C4-2B (cell line): ENCODE measurements around the gene IRGC.

ENCODE experiments used
- ZFX ChIP-seq: fragments of 450-650 bp; IDR thresholded peaks from 2 replicates; pipeline ENCODE4 v1.6.1; 2017
- TF ChIP-seq, protein P1 (sequence below): fragments of 450-650 bp; conservative IDR thresholded peaks from 2 replicates; pipeline ENCODE4 v1.5.1; 2017; ENCODE audit warnings: mild to moderate bottlenecking

- TF ChIP-seq, protein P1, sequence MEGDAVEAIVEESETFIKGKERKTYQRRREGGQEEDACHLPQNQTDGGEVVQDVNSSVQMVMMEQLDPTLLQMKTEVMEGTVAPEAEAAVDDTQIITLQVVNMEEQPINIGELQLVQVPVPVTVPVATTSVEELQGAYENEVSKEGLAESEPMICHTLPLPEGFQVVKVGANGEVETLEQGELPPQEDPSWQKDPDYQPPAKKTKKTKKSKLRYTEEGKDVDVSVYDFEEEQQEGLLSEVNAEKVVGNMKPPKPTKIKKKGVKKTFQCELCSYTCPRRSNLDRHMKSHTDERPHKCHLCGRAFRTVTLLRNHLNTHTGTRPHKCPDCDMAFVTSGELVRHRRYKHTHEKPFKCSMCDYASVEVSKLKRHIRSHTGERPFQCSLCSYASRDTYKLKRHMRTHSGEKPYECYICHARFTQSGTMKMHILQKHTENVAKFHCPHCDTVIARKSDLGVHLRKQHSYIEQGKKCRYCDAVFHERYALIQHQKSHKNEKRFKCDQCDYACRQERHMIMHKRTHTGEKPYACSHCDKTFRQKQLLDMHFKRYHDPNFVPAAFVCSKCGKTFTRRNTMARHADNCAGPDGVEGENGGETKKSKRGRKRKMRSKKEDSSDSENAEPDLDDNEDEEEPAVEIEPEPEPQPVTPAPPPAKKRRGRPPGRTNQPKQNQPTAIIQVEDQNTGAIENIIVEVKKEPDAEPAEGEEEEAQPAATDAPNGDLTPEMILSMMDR, result no peak
- TF ChIP-seq ZFX, result 0 out of 2 replicates have a peak, but pooled peaks have one; percentile 24
Observed at GRCh38 chr19:43755256-43755801, 39.5 kb downstream of the IRGC start.
